A549 (cell line): ENCODE data around the gene EHBP1. TPM values are rescaled to one million over a fixed set of nuclear protein-coding genes. Genes with fewer than 3 reads are reported as not detected.
A peak's percentile ranks its signal among the peaks of the same experiment; 100 is the strongest.

Experiments used
- ATAC-seq, 2 experiments: fragments of 200-7000 bp in 1 of 2; fragments of >200 bp in 1 of 2; cut with Nextera tagmentation in 1 of 2; cut with Tn5 transposase in 1 of 2; 3 replicates each; pipeline versions ENCODE4 v1.8.0 to v1.9.1; 2018 to 2020; ENCODE audit warnings: mild to moderate bottlenecking in 1 of 2, moderate library complexity in 1 of 2
- CTCF ChIA-PET: fragments of 300-600 bp; sonication (Branson Sonifier 250); formaldehyde crosslinking; extraction: SDS; loops from one replicate; lab custom pipeline; 2021; ENCODE audit warnings: antibody characterized with exemption, inconsistent platforms; lab: Yijun Ruan, JAX
- POLR2A ChIA-PET: fragments of 350-600 bp; formaldehyde crosslinking; extraction: SDS; loops from one replicate; lab custom pipeline; 2021; ENCODE audit warnings: antibody characterized with exemption, inconsistent platforms; lab: Yijun Ruan, JAX
- DNase-seq, 2 experiments: peaks; one replicate each; pipeline versions ENCODE4 v3.0.0 to v3.0.0-alpha.2; 2011 to 2016; ENCODE audit warnings: low read depth in 1 of 2, low spot score in 1 of 2
- FAIRE-seq: peaks from 2 replicates; lab custom pipeline; 2011; peaks lifted over from hg19 to GRCh38; lab: Jason Lieb, UNC
- H3K27ac ChIP-seq, 2 experiments: fragments of >200 bp; sonication (Bioruptor Twin); formaldehyde crosslinking; 3 replicates each; pipeline ENCODE4 v1.5.1; 2016 to 2017
- H3K4me1 ChIP-seq: fragments of >200 bp; sonication (Bioruptor Twin); formaldehyde crosslinking; 3 replicates; pipeline ENCODE4 v1.6.1; 2016
- H3K4me2 ChIP-seq: fragments of >200 bp; sonication (Bioruptor Twin); formaldehyde crosslinking; 3 replicates; pipeline ENCODE4 v1.6.1; 2016
- H3K4me3 ChIP-seq: fragments of >200 bp; sonication (Bioruptor Twin); formaldehyde crosslinking; 3 replicates; pipeline ENCODE4 v1.5.1; 2016
- H3K9me3 ChIP-seq: fragments of >200 bp; sonication (Bioruptor Twin); formaldehyde crosslinking; 3 replicates; pipeline ENCODE4 v1.6.1; 2016
- BHLHE40 ChIP-seq: IDR thresholded peaks from 2 replicates; pipeline ENCODE4 v1.6.1; 2012; ENCODE audit warnings: low read depth, low read length, inconsistent platforms
- CHD2 ChIP-seq: fragments of 150-350 bp; IDR thresholded peaks from 2 replicates; pipeline ENCODE4 v1.6.1; 2014; ENCODE audit warnings: low read length; ENCODE audit not compliant: partially characterized antibody
- CHD4 ChIP-seq: fragments of 200-600 bp; sonication (generic); IDR thresholded peaks from 2 replicates; pipeline ENCODE4 v1.6.1; 2016; ENCODE audit warnings: antibody characterized with exemption, mild to moderate bottlenecking, borderline replicate concordance
- EHF ChIP-seq: fragments of 250-450 bp; sonication (Bioruptor Pico); IDR thresholded peaks from 2 replicates; pipeline ENCODE4 v1.5.0; 2020; ENCODE audit warnings: mild to moderate bottlenecking
- ESRRA ChIP-seq: fragments of 150-350 bp; IDR thresholded peaks from 2 replicates; pipeline ENCODE4 v1.6.1; 2014; ENCODE audit warnings: mild to moderate bottlenecking, low read length, borderline replicate concordance
- FOSB ChIP-seq: fragments of 250-450 bp; sonication (Bioruptor Pico); IDR thresholded peaks from 2 replicates; pipeline ENCODE4 v1.5.0; 2020; ENCODE audit warnings: mild to moderate bottlenecking, moderate library complexity
- FOSL2 ChIP-seq, 2 experiments: fragments of 450-650 bp in 1 of 2; fragments of >200 bp in 1 of 2; sonication (Bioruptor Twin) in 1 of 2; formaldehyde crosslinking; IDR thresholded peaks; 2 replicates each; pipeline versions ENCODE4 v1.5.0 to v1.6.1; 2016 to 2020; ENCODE audit warnings: mild to moderate bottlenecking in 1 of 2, moderate library complexity in 1 of 2
- FOXS1 ChIP-seq: fragments of 250-450 bp; sonication (Bioruptor Pico); IDR thresholded peaks from 2 replicates; pipeline ENCODE4 v1.5.0; 2020; ENCODE audit warnings: mild to moderate bottlenecking, moderate library complexity
- GATA3 ChIP-seq: IDR thresholded peaks from 2 replicates; pipeline ENCODE4 v1.6.1; 2012; ENCODE audit warnings: borderline replicate concordance
- HDAC2 ChIP-seq: fragments of 200-600 bp; sonication (generic); IDR thresholded peaks from 2 replicates; pipeline ENCODE4 v1.6.1; 2016
- HOXA7 ChIP-seq: fragments of 250-450 bp; sonication (Bioruptor Pico); IDR thresholded peaks from 2 replicates; pipeline ENCODE4 v1.5.0; 2020; ENCODE audit warnings: mild to moderate bottlenecking, moderate library complexity
- HOXB5 ChIP-seq: fragments of 250-450 bp; sonication (Bioruptor Pico); IDR thresholded peaks from 2 replicates; pipeline ENCODE4 v1.5.0; 2020; ENCODE audit warnings: mild to moderate bottlenecking, moderate library complexity
- JUNB ChIP-seq: fragments of >200 bp; sonication (Bioruptor Twin); formaldehyde crosslinking; IDR thresholded peaks from 2 replicates; pipeline ENCODE4 v1.6.1; 2016
- KDM1A ChIP-seq: fragments of 200-600 bp; sonication (generic); IDR thresholded peaks from 2 replicates; pipeline ENCODE4 v1.6.1; 2016; ENCODE audit warnings: low read depth, mild to moderate bottlenecking
- MAZ ChIP-seq: fragments of 150-350 bp; IDR thresholded peaks from 2 replicates; pipeline ENCODE4 v1.6.1; 2014; ENCODE audit warnings: antibody characterized with exemption, low read depth, low read length, borderline replicate concordance
- MYC ChIP-seq: IDR thresholded peaks from 2 replicates; pipeline ENCODE4 v1.6.1; 2012; ENCODE audit warnings: mild to moderate bottlenecking, inconsistent platforms, low read length, improper control_type of control experiment, borderline replicate concordance
- NPAS2 ChIP-seq: fragments of 250-450 bp; sonication (Bioruptor Pico); IDR thresholded peaks from 2 replicates; pipeline ENCODE4 v1.8.0; 2022; ENCODE audit warnings: mild to moderate bottlenecking, moderate library complexity, borderline replicate concordance
- PHF8 ChIP-seq: fragments of 200-600 bp; sonication (generic); IDR thresholded peaks from 2 replicates; pipeline ENCODE4 v1.6.1; 2016; ENCODE audit warnings: low read depth, mild to moderate bottlenecking, antibody characterized with exemption, moderate library complexity, borderline replicate concordance
- POLR2A ChIP-seq: IDR thresholded peaks from 2 replicates; pipeline ENCODE4 v1.6.1; 2012; ENCODE audit warnings: mild to moderate bottlenecking, low read length
- RAD21 ChIP-seq, 2 experiments: fragments of >200 bp in 1 of 2; sonication (Bioruptor Twin) in 1 of 2; formaldehyde crosslinking in 1 of 2; IDR thresholded peaks in 1 of 2; conservative IDR thresholded peaks in 1 of 2; 2 replicates in 1 of 2; 3 replicates in 1 of 2; pipeline ENCODE4 v1.6.1; 2012 to 2018; ENCODE audit warnings: inconsistent platforms in 1 of 2
- RFX5 ChIP-seq: fragments of 450-650 bp; IDR thresholded peaks from 2 replicates; pipeline ENCODE4 v1.7.1; 2014; ENCODE audit warnings: antibody characterized with exemption, mild to moderate bottlenecking, moderate library complexity
- SMC3 ChIP-seq: fragments of >200 bp; sonication (Bioruptor Twin); formaldehyde crosslinking; IDR thresholded peaks from 3 replicates; pipeline ENCODE4 v1.6.1; 2018; ENCODE audit warnings: inconsistent platforms
- ZFP36 ChIP-seq: fragments of 450-650 bp; IDR thresholded peaks from 2 replicates; pipeline ENCODE4 v1.6.1; 2014; ENCODE audit warnings: borderline replicate concordance; ENCODE audit not compliant: partially characterized antibody
- ZNF302 ChIP-seq: fragments of 250-450 bp; sonication (Bioruptor Pico); IDR thresholded peaks from 2 replicates; pipeline ENCODE4 v1.9.0; 2021; ENCODE audit warnings: inconsistent platforms, mild to moderate bottlenecking, moderate library complexity
- WGBS: methylation state at CpG from one replicate; pipeline ENCODE4 v1.1.6; 2017; ENCODE audit errors: missing lambda C conversion rate; 5-methylcytosine and 5-hydroxymethylcytosine counted together
- polyA plus RNA-seq, 4 experiments: library from polyadenylated mRNA; depleted of rRNA in 3 of 4; stranded (reverse); fragments of >200 nt; fragmentation: RNase III in 1 of 4; extraction: RNeasy Plus Mini Kit Qiagen cat#74134 plus additional on column Dnase treatment in 1 of 4; gene quantifications; 2 replicates in 3 of 4; 3 replicates in 1 of 4; pipeline ENCODE4 v1.2.3, GENCODE V29; 2011 to 2017
- TF ChIP-seq, protein P1 (sequence below): fragments of 450-650 bp; IDR thresholded peaks from 2 replicates; pipeline ENCODE4 v1.6.1; 2014; ENCODE audit warnings: antibody characterized with exemption
- TF ChIP-seq, protein P2 (sequence below): fragments of >200 bp; sonication (Bioruptor Twin); formaldehyde crosslinking; IDR thresholded peaks from 2 replicates; pipeline ENCODE4 v1.6.1; 2016
- TF ChIP-seq, protein P3 (sequence below): fragments of >200 bp; sonication (Bioruptor Twin); formaldehyde crosslinking; IDR thresholded peaks from 3 replicates; pipeline ENCODE4 v1.5.1; 2016

EHBP1 gene
- polyA plus RNA-seq, 2 of the 4 experiments (the other 2 are of a cell fraction) = 65.7 to 204 TPM

DNA sequence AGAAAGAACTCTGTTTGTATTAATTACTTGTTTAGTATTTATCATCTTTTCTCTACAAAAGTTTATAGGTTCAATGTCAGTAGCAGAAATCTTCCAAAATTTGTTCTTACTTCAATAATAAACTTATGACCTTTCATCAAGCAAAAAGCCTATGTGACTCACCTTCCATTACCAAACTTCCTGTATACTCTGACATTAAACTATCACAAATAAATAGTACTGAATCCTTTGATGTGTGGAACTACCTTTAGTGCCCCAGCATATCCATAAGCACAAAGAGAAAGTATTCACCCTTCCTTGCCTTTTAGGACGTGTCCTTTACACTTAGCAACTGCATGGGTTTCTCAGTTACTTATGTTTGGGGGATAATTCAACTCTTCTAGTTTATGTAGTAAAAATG, 166.0 kb downstream of the EHBP1 start:
- ATAC-seq (no peak), DNase-seq (peak in 1 of 2 experiments; percentile 29), FAIRE-seq (no peak)
- Histone ChIP-seq H3K4me1 (peaks cover 13% of the 10 kb centered on the region), H3K4me3 (0 out of 3 replicates have a peak overlapping the region, but pooled peaks have one; percentile 3), H3K9me3 (peaks cover 26% of the 10 kb centered on the region), H3K27ac (no peak overlapping the region), H3K4me2 (peak overlapping the region; percentile 24)
- WGBS = 85% methylated on average over 1 of the region's 1 CpG
- no peak for TF ChIP-seq HDAC2
- peak; percentile 52 for TF ChIP-seq JUNB
- ChIA-PET CTCF (no interaction called here), POLR2A (no interaction called here)

DNA sequence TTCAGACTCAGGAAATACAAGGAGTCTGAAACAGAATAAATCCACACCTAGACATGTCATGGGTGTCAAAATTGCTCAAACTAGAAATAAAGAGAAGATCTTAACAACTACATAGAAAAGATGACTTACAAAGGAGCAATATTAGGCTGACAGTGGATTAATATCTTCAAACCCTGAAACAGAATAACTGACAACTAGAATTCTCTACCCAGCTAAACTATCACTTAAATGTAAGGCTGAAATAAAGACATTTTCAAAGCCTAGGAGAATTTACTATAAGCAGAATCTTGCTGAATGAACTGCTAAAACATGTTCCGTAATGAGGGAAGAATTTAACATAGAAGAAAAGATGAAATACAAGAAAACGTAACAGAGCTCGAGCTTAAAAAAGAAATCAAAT, 168.1 kb downstream of the EHBP1 start:
- WGBS = 92% methylated on average over 3 of the region's 3 CpGs
- Histone ChIP-seq H3K9me3 (peaks cover 26% of the 10 kb centered on the region), H3K27ac (no peak overlapping the region), H3K4me1 (peaks cover 13% of the 10 kb centered on the region), H3K4me3 (no peak overlapping the region), H3K4me2 (no peak overlapping the region)
- FAIRE-seq (peak; percentile 7), ATAC-seq (no peak), DNase-seq (no peak)
- no peak for TF ChIP-seq HOXB5
- TF ChIP-seq, protein P1, sequence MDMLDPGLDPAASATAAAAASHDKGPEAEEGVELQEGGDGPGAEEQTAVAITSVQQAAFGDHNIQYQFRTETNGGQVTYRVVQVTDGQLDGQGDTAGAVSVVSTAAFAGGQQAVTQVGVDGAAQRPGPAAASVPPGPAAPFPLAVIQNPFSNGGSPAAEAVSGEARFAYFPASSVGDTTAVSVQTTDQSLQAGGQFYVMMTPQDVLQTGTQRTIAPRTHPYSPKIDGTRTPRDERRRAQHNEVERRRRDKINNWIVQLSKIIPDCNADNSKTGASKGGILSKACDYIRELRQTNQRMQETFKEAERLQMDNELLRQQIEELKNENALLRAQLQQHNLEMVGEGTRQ = no peak
- TF ChIP-seq NPAS2 (CRISPR knock-in tag) = no peak
- TF ChIP-seq ZNF302 (CRISPR knock-in tag) = no peak
- TF ChIP-seq RFX5 = no peak
- TF ChIP-seq EHF = no peak
- TF ChIP-seq SMC3 = no peak
- TF ChIP-seq FOSL2 (IDR thresholded peaks at IDR 0.05) = no peak
- TF ChIP-seq FOSL2 (CRISPR knock-in tag; IDR thresholded peaks at IDR 0.05) = no peak
- TF ChIP-seq, protein P2, sequence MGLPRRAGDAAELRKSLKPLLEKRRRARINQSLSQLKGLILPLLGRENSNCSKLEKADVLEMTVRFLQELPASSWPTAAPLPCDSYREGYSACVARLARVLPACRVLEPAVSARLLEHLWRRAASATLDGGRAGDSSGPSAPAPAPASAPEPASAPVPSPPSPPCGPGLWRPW = no peak
- TF ChIP-seq GATA3 = no peak
- no peak for TF ChIP-seq CHD2
- no peak for TF ChIP-seq FOXS1 (CRISPR knock-in tag)
- no peak for TF ChIP-seq HOXA7 (CRISPR knock-in tag)
- no peak for TF ChIP-seq MAZ
- no peak for TF ChIP-seq ZFP36
- TF ChIP-seq FOSB = no peak
- no peak for TF ChIP-seq MYC
- no peak; the same call in 1 of the 2 replicates for TF ChIP-seq KDM1A
- TF ChIP-seq RAD21 (conservative IDR thresholded peaks at IDR 0.05 in 1 of 2, IDR thresholded peaks at IDR 0.05 in 1 of 2) = no peak
- TF ChIP-seq CHD4 = no peak
- CTCF ChIA-PET = interaction anchor here (0.8 kb wide), 1 partner anchor 1856 kb away, joined by 3 read pairs; the partner anchor contains the start of gene PEX13
- POLR2A ChIA-PET = no interaction called here

DNA sequence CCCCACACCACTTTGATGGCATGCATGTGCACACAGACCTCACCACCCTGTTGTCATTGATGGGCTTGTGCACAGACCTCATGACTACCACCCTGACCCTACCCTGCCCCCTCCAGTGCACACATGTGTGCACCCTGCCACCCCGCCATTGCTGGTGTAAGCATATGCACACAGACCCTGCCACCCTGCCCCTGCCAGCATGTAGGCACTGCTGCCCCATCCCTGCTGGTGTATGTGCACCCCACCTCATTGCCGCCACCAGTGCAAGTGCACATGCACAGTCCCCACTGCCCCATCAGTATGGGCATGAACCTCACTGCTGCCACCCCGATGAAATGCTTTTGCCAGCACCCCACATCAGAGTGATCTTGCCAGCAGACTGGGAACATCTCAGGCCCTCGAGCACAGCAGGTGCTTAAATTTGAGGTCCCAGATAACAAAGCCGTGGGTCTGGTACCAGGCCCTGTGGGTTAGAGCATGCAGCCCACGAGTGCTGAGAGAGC, 169.4 kb downstream of the EHBP1 start:
- no peak overlapping the region for H3K4me2 ChIP-seq
- TF ChIP-seq PHF8 (no peak), BHLHE40 (no peak), POLR2A (no peak), ZFP36 (no peak), ESRRA (no peak), KDM1A (no peak)
- TF ChIP-seq, protein P3, sequence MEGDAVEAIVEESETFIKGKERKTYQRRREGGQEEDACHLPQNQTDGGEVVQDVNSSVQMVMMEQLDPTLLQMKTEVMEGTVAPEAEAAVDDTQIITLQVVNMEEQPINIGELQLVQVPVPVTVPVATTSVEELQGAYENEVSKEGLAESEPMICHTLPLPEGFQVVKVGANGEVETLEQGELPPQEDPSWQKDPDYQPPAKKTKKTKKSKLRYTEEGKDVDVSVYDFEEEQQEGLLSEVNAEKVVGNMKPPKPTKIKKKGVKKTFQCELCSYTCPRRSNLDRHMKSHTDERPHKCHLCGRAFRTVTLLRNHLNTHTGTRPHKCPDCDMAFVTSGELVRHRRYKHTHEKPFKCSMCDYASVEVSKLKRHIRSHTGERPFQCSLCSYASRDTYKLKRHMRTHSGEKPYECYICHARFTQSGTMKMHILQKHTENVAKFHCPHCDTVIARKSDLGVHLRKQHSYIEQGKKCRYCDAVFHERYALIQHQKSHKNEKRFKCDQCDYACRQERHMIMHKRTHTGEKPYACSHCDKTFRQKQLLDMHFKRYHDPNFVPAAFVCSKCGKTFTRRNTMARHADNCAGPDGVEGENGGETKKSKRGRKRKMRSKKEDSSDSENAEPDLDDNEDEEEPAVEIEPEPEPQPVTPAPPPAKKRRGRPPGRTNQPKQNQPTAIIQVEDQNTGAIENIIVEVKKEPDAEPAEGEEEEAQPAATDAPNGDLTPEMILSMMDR = no peak
- H3K27ac ChIP-seq = no peak overlapping the region
- no peak for ATAC-seq
- 100% methylated on average over 6 of the region's 6 CpGs for whole genome bisulfite sequencing
- H3K4me3 ChIP-seq = no peak overlapping the region
- POLR2A ChIA-PET = no interaction called here
- no peak for FAIRE-seq
- DNase-seq = no peak
- CTCF ChIA-PET = no interaction called here
- H3K9me3 ChIP-seq = peaks cover 26% of the 10 kb centered on the region
- peaks cover 13% of the 10 kb centered on the region for H3K4me1 ChIP-seq
